GM21786 (cell line): ENCODE measurements around the gene PTGR3.

Experiments used
- ATAC-seq: cut with Tn5 transposase; IDR thresholded peaks from one replicate; pipeline ENCODE4 v1.9.1; 2021; ENCODE audit not compliant: unreplicated experiment

The PTGR3 gene, protein sequence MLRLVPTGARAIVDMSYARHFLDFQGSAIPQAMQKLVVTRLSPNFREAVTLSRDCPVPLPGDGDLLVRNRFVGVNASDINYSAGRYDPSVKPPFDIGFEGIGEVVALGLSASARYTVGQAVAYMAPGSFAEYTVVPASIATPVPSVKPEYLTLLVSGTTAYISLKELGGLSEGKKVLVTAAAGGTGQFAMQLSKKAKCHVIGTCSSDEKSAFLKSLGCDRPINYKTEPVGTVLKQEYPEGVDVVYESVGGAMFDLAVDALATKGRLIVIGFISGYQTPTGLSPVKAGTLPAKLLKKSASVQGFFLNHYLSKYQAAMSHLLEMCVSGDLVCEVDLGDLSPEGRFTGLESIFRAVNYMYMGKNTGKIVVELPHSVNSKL

DNA sequence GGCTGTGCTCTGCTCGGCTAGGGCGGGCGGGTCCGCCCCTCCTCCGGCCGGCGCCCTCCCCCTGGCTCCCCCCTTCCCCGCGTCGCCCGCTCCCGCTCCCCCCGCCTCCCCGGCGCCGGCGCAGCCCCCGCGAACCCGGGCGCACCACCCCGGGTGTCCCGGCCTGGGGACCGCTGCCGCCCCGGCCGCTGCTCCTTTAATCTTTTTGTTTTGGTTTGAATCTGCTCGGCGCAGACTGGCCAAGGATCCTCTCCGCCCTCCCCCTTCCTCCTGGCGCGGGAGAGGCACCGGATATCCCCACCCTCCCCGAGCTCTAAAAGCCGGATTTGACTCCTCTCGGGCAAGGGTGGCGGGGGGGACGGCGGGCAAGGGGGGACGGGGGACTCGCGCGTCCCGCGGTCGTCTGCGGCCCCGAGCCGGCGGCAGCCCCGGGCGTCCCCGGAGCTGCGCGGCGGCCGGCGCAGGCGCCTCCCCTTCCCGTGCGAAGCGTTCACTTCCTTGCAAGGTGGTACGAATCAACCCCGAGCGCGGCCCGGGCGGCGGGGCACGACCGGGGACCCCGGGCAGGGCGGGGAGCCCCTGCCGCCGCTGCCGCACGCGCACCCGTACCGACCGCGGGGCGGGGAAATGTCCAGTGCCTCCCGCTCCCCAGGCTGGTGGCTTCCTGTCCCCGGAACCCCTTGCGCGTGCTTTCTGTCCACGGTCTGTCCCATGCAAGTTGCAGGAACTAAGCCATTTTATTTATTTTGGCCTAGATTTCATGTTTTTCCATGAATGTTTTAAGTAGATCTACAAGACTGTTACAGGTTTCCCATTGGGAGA is at the start of gene PTGR3:
Gene PTGR3, minus strand, starts transcription at position 11 of the 822 bp plus-strand sequence. CDS start 81 bp downstream, outside the sequence.
- peak; percentile 41 for ATAC-seq

- ATAC-seq, result no peak
Observed at GRCh38 chr18:75257605-75258004, 48.7 kb upstream of the PTGR3 start.

- ATAC-seq, result no peak
Observed at GRCh38 chr18:75256376-75256775, 47.4 kb upstream of the PTGR3 start.

- no peak for ATAC-seq
Observed at GRCh38 chr18:75255094-75255493, 46.2 kb upstream of the PTGR3 start.

GRCh38 chr18:75253784-75254183 is 44.8 kb upstream of the PTGR3 start:
- ATAC-seq, result no peak

GRCh38 chr18:75253043-75253442 is 44.1 kb upstream of the PTGR3 start:
- no peak for ATAC-seq

DNA sequence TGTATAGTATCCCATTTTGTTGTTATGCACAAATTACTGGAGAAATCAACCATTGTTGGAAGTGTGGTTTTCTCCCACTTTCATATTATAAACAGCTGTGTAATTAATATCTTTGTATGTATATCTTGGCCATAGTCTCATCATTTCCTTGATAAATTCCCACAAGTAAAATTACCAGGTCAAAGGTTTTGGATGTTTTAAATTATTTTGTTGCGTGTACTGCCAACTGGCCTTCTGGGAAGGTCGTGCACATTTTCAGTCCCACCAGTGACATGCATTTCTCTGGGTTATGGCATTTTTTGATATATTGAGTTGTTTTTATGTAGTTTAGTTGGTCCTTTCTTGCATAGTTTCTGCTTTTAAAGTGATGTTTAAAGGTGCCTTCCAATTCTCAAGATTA is 43.2 kb upstream of the PTGR3 start:
- no peak for ATAC-seq

DNA sequence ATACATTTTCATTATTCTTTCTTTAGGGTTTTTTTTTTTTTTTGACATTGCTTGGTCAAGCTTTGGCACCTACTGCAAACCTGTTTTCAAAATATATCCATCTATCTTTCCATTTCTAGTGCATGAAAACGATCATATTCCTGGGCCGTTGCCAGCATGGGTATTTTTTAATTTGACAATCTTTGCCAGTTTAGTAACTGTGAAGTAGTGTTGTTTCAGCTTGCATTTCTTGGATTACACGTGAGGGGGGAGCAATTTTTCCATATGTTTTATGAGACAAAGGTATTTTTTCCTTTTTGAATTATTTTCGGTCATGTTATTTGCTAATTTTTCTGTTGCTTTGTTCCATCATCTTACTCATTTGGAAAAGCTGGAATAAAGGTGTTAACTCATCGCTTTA is 42.5 kb upstream of the PTGR3 start:
- ATAC-seq, result no peak

DNA sequence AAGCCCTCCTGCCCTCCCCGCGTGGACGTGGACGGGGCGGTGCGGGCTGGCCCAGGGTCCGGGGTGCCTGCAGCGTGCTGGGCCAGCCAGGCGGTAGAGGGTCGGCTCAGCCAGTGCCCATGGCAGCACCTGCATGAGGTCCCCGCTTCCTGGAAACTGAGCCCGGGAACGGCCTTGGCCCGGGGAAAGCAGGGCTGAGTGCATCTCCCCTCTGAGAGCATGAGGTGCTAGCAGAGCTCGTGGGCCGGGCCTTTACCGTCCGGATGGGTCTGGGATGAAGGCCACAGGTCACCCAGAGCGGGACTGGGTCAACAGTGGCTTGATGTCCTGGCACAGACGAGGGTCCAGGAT is 41.5 kb upstream of the PTGR3 start:
- no peak for ATAC-seq

GRCh38 chr18:75249672-75250470 is 40.9 kb upstream of the PTGR3 start:
- ATAC-seq, result no peak

DNA sequence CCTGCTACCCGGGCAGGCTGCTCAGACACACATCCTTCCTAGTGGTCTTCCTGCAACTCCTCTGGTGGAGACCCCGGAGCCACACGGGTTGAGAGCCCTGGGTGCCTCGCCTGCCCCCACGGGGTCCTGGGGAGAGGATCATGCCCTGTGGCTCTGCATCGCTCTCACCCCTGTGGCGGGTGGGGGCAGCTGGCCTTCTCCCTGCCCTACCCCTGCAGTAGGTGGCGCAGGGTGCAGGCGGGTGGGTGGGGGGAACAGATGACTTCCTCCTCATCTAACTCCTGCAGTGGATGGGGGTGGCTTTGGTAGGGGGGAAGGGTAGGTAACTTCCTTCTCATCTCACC is 40.2 kb upstream of the PTGR3 start:
- ATAC-seq, result no peak

DNA sequence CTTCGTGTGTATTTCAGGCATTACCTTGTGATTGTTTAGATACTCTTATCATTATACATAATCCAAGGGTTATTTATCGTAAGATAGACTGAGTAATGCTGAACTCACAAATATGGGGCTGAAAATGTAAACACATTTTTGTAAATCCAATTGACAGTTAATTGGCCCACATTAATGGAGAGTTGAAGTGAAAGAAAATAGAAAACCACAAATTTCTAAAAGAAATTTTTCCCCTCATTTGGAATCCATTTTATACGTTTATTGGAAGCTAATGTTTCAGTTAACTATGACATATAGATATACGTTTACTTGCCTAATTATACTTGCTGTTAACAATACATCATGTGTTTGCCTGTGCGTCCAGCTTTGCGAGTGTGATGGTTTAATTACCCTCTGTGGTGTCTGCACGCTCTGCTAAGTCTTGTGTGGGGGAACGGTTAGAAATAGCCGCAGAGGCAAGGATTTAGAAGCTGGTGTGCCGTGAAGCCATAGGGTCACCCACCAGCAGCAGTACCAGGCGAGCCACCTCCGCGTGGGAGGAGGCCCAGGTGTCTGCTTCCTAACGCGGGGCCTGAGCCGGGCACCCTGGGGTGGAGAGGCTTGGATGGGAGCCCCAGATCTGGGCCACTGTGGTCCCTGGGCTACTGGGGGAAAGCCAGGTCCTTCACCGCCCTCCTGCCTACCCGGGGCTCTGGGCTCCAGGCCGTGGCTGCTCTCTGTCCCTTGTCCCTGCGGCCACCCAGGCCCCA is 39.7 kb upstream of the PTGR3 start:
- no peak for ATAC-seq

GRCh38 chr18:75247611-75248421 is 38.9 kb upstream of the PTGR3 start:
- peak; percentile 54 for ATAC-seq

DNA sequence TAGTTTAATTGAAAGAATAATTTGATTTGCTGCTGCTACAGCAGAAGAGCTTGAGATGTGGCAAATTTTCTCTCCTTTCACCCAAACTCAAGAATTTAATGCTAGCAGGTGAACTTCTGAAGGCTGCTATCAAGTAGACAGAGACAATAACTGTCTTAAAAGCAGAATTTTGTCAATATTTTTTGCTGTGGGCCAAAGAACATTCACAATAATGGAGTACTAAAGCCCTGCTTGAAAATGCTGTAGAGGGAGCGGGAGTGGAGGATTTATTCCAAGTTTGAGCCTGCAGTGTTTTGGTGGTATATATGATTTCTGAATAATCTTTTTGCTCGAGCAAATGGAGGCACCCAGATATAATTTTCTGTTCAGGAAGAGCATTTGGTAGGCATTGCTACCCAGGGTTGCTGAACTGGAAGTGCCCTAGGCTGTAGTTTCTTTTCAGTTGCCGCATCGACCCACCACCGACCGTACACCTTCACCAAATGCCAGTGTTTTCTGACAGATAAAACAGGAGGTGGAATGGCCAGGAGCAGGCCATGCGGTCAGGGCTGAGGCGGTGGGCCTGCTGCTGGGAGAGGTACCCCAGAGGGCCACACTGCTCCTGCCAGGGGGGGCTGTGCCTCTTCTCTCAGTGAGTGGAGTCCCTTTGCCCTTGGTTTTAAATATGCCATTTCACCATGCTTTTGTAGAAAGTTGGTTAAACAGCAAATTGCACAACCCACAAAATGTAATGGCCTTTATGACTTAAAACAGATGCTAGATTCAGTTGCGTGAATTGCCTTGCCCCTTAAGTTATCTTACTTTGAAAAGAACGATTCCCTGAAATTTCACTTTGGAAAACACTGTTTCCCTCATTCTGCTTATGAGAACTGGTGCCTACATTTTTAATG is 38.0 kb upstream of the PTGR3 start:
- ATAC-seq, result no peak

GRCh38 chr18:75244351-75245313 is 35.7 kb upstream of the PTGR3 start:
- ATAC-seq, result no peak

- ATAC-seq, result no peak
Observed at GRCh38 chr18:75241705-75242104, 32.8 kb upstream of the PTGR3 start.

DNA sequence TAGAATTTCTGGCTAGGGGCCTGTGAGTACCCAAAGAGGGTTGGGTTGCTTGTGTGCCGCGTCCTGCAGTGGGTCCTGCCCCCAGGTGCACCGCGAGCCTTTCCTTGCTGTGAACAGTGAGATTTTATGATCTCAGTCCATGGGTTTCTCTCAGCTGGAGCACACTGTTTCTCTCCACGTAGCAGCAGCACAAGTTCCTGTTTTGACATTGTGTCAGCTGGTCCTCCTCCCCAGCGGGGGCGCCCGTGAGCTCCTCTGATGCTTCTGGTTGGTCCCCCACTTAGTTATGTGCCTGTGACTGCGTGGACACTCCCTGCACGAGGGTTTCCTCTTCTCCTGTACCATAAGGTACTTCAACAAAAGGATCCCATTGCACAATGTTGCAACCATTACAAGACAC is 31.5 kb upstream of the PTGR3 start:
- ATAC-seq, result no peak

DNA sequence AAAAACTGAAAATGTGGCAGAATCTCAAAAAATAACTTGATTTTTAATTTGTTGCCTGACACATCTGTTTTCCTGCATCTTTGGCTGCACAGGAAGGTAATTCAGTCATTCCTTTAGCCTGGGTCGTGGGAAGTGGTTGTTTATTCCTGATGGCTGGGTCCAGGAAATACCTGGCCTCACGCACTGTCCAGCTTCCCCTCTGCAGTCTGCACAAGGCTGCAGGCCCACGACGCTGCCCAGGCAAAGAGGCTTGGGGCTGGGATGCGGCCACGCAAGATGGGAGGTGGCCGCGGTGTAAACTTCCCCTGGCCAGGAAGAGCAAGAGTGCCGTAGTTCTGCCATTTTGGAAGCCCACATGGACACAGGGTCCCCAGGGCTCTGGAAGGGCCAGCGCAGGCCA is 29.8 kb upstream of the PTGR3 start:
- ATAC-seq, result no peak
